Lower leg skin (tissue), 3 donors: ENCODE measurements around the gene PSMB10.

ENCODE experiments used
- CTCF ChIP-seq, 3 donors: fragments of 450-650 bp; IDR thresholded peaks; one replicate each; pipeline ENCODE4 v1.5.1; 2016; ENCODE audit warnings: antibody characterized with exemption in 3 of 3, mild to moderate bottlenecking in 3 of 3, moderate library complexity in 2 of 3
- POLR2A ChIP-seq, 2 donors: fragments of 450-650 bp; IDR thresholded peaks; one replicate each; pipeline ENCODE4 v1.6.1; 2016 to 2017; ENCODE audit warnings: antibody characterized with exemption in 2 of 2, mild to moderate bottlenecking in 1 of 2, moderate library complexity in 1 of 2

GRCh38 chr16:67967958-67968399, 31.3 kb upstream of the PSMB10 start:
- TF ChIP-seq POLR2A (IDR thresholded peaks at IDR 0.05), result no peak
- TF ChIP-seq CTCF (IDR thresholded peaks at IDR 0.05), result no peak
